OCI-LY3 (cell line): ENCODE data around the gene DHCR7.

Source experiments
- CTCF ChIP-seq: fragments of 200-600, 300-600 bp; sonication (generic); IDR thresholded peaks from 2 replicates; pipeline ENCODE4 v1.5.1; 2014; ENCODE audit warnings: antibody characterized with exemption, low read length, low read depth
- EZH2phosphoT487 ChIP-seq: fragments of 200-600 bp; shearing (Covaris generic); IDR thresholded peaks from 2 replicates; pipeline ENCODE4 v1.6.1; 2018; ENCODE audit warnings: antibody characterized with exemption, mixed run types, low read depth

DNA sequence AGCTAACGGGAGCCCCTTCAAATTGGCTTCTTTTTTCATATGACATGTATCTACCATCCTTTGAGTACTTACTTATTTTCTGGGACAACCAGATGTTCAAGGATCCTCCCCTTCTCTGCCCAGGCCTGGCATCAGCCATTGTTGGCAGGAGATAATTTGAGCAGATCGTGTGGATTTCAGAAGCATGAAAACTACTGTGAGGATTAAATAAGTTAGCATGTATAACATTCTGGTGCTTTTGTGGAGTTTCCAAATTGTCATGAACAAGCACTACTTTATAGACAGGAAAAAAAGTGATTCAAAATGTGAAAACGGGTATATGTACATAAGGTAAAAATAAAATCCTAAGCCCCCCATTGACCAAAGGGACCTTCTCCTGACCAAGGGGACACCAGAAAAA, 2.7 kb upstream of the DHCR7 start:
- TF ChIP-seq EZH2phosphoT487 (no peak), CTCF (no peak)
